BE2C (cell line): Measurements from ENCODE around the gene SMAP2.

ENCODE experiments used
- DNase-seq: peaks from one replicate; pipeline ENCODE4 v3.0.0-alpha.2; 2020
- H3K27me3 ChIP-seq: fragments of 250-450 bp; sonication (Bioruptor Pico); 2 replicates; pipeline ENCODE4 v1.5.1; 2020; ENCODE audit warnings: mild to moderate bottlenecking
- H3K36me3 ChIP-seq: fragments of 250-450 bp; sonication (Bioruptor Pico); 2 replicates; pipeline ENCODE4 v1.5.1; 2020; ENCODE audit warnings: mild to moderate bottlenecking
- H3K4me1 ChIP-seq: fragments of 250-450 bp; sonication (Bioruptor Pico); 2 replicates; pipeline ENCODE4 v1.5.1; 2020
- H3K4me3 ChIP-seq: 2 replicates; pipeline ENCODE4 v1.5.1; 2011; ENCODE audit warnings: low read depth, low read length
- H3K9me3 ChIP-seq: fragments of 250-450 bp; sonication (Bioruptor Pico); 2 replicates; pipeline ENCODE4 v1.5.1; 2020
- TF ChIP-seq, protein P1 (sequence below): IDR thresholded peaks from 2 replicates; pipeline ENCODE4 v1.5.1; 2012; ENCODE audit warnings: mild to moderate bottlenecking, low read depth, low read length

Gene SMAP2

DNA sequence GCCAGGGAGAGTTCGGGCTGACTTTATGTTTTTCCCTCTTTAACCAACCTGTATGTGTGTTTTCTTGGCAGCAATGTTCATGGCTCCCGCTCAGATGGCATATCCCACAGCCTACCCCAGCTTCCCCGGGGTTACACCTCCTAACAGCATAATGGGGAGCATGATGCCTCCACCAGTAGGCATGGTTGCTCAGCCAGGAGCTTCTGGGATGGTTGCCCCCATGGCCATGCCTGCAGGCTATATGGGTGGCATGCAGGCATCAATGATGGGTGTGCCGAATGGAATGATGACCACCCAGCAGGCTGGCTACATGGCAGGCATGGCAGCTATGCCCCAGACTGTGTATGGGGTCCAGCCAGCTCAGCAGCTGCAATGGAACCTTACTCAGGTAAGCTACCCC is 43.2 kb downstream of the SMAP2 start:
- no peak overlapping the region for H3K4me3 ChIP-seq
- H3K27me3 ChIP-seq = no peaks in the 10 kb centered on the region
- no peaks in the 10 kb centered on the region for H3K9me3 ChIP-seq
- H3K4me1 ChIP-seq = no peaks in the 10 kb centered on the region
- no peak for DNase-seq
- TF ChIP-seq, protein P1, sequence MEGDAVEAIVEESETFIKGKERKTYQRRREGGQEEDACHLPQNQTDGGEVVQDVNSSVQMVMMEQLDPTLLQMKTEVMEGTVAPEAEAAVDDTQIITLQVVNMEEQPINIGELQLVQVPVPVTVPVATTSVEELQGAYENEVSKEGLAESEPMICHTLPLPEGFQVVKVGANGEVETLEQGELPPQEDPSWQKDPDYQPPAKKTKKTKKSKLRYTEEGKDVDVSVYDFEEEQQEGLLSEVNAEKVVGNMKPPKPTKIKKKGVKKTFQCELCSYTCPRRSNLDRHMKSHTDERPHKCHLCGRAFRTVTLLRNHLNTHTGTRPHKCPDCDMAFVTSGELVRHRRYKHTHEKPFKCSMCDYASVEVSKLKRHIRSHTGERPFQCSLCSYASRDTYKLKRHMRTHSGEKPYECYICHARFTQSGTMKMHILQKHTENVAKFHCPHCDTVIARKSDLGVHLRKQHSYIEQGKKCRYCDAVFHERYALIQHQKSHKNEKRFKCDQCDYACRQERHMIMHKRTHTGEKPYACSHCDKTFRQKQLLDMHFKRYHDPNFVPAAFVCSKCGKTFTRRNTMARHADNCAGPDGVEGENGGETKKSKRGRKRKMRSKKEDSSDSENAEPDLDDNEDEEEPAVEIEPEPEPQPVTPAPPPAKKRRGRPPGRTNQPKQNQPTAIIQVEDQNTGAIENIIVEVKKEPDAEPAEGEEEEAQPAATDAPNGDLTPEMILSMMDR = no peak
- H3K36me3 ChIP-seq = peaks cover 4% of the 10 kb centered on the region

DNA sequence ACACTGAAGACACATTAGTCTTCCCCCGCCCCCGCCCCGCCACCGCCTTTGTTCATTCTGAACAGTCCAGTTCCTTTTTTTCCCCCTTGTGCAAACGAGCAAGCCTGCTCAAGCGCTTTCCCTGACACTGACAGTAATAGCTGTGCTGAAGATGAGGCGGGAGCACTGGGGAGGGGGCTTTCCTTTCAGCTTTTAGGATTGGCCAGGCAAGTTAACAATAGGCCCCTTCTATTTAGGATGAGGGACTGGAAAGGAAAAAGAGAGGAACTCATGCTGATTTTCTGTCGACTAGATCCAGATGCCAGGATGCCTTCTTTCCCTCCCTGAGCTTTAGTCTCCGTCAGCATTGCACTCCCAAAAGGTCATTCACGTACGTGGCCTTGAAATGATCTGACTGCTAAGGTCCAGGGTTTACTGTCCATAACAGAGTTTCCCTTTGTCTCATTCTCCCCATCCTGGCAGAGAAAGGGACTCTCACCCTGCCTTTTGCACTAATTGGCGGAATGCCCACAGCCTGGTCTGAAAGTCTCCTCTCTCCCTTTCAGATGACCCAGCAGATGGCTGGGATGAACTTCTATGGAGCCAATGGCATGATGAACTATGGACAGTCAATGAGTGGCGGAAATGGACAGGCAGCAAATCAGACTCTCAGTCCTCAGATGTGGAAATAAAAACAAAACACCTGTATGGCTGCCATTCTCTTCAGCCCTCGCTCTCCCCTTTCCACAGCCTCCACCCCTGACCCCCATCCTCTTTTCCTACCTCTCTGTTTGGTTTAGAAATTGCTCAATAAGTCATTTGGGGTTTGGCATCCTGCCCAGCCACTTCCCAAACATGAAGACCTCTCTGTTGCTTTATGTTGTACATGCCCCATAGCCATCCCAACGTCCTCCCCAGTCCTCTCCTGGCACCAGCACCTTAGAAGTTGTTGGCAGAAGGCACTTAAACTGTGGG is 48.2 kb downstream of the SMAP2 start:
- Histone ChIP-seq H3K4me1 (no peaks in the 10 kb centered on the region), H3K9me3 (no peaks in the 10 kb centered on the region), H3K36me3 (peaks cover 2% of the 10 kb centered on the region; the same call in 1 of the 2 replicates), H3K27me3 (no peaks in the 10 kb centered on the region), H3K4me3 (no peak overlapping the region)
- DNase-seq = no peak
- TF ChIP-seq, protein P1 = no peak

DNA sequence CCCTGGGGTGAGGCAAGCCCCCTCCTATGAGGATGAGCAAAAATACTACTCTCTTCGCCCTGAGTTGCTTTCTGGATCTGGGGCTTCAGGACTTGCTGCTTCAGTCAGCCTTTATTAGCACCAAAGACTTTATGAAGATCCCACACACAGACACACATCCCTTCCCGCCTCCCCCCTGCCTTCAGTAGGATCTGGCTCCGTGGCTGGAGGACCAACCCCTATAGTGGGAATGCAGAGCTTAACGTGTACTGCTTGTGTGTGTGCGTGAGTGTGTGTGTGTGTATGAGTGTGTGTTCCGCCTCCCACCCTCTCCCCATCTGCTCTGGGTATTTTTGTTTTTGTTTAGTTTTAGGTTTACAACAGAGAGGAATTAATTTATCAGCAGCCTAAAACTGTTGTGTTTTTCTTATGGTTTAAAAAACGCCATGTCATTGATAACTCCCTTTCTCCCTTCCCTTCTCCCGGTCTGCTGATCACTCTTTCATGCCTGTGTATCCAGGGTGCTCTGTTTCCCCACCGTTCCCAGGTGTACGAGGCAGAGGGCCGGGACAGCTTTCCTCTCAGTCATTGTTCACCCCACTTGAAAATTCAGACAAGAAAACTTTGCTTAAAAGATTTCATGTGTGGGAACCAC is 49.2 kb downstream of the SMAP2 start:
- H3K4me1 ChIP-seq = no peaks in the 10 kb centered on the region
- no peaks in the 10 kb centered on the region for H3K9me3 ChIP-seq
- H3K4me3 ChIP-seq = no peak overlapping the region
- H3K27me3 ChIP-seq = no peaks in the 10 kb centered on the region
- TF ChIP-seq, protein P1 = no peak
- no peaks in the 10 kb centered on the region for H3K36me3 ChIP-seq
- no peak for DNase-seq

DNA sequence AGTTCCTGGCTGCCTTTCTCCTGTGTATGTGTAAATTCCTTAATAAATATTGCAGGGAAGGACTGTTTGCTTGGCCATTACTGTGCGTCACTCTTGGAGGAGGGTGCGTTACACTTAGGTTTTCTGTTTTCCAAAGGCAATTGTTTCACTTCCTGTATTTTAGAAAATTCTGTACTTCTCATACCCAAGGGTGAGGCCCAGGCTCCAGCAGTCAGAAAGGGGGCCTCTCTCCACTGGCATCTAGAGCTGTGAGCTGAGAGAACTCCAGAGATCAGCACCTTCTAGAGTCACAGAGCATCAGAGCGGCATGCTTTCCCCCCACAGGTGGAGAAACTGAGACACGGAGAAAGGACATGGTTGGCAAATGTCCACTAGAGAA is 49.7 kb downstream of the SMAP2 start:
- Histone ChIP-seq H3K36me3 (no peaks in the 10 kb centered on the region), H3K9me3 (no peaks in the 10 kb centered on the region), H3K4me3 (no peak overlapping the region), H3K4me1 (no peaks in the 10 kb centered on the region), H3K27me3 (no peaks in the 10 kb centered on the region)
- no peak for DNase-seq
- TF ChIP-seq, protein P1 = no peak

DNA sequence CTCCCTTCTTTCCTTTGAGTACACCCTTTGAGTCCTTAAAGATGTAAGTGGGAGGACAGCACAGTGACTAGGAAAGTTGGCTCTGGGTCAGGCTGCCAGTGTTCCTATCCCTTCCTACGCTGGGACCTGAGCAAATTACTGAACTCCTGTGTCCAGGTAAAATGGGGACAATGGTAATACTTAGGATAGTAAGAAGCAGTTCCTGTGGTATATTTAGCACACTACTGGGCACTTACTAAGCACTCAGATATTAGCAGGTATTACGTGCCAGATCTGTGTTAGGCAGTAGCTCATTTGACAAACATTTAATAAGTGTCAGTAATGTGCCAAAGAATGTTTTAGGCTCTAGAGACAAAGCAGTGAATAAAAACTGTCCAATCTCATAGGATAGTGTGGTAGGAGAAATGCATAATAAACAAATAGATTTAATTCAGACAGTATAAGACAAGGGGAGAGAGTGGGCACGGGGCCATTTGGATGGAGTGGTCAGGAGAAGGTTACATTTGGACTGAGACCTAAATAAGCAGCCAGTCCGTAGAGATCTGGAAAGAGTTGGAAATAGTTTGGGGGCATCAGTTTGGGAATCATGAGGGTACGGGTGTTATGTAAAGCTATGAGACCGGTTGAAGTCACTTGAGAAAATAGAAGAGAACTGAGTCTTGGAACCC is 50.6 kb downstream of the SMAP2 start:
- no peak for DNase-seq
- no peaks in the 10 kb centered on the region for H3K9me3 ChIP-seq
- TF ChIP-seq, protein P1 = no peak
- H3K4me1 ChIP-seq = no peaks in the 10 kb centered on the region
- no peak overlapping the region for H3K4me3 ChIP-seq
- no peaks in the 10 kb centered on the region for H3K36me3 ChIP-seq
- no peaks in the 10 kb centered on the region for H3K27me3 ChIP-seq
